ENCODE results near the gene ADAMTS18.
"Not testable (repeated sequence)": the region's sequence is repeated elsewhere in the genome, so short reads cannot be mapped to it uniquely, and the experiment has no call there.

ADAMTS18 gene, protein sequence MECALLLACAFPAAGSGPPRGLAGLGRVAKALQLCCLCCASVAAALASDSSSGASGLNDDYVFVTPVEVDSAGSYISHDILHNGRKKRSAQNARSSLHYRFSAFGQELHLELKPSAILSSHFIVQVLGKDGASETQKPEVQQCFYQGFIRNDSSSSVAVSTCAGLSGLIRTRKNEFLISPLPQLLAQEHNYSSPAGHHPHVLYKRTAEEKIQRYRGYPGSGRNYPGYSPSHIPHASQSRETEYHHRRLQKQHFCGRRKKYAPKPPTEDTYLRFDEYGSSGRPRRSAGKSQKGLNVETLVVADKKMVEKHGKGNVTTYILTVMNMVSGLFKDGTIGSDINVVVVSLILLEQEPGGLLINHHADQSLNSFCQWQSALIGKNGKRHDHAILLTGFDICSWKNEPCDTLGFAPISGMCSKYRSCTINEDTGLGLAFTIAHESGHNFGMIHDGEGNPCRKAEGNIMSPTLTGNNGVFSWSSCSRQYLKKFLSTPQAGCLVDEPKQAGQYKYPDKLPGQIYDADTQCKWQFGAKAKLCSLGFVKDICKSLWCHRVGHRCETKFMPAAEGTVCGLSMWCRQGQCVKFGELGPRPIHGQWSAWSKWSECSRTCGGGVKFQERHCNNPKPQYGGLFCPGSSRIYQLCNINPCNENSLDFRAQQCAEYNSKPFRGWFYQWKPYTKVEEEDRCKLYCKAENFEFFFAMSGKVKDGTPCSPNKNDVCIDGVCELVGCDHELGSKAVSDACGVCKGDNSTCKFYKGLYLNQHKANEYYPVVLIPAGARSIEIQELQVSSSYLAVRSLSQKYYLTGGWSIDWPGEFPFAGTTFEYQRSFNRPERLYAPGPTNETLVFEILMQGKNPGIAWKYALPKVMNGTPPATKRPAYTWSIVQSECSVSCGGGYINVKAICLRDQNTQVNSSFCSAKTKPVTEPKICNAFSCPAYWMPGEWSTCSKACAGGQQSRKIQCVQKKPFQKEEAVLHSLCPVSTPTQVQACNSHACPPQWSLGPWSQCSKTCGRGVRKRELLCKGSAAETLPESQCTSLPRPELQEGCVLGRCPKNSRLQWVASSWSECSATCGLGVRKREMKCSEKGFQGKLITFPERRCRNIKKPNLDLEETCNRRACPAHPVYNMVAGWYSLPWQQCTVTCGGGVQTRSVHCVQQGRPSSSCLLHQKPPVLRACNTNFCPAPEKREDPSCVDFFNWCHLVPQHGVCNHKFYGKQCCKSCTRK (N-terminal part only)

GRCh38 chr16:77434530-77435271 is at the start of gene ADAMTS18:
ADAMTS18 (minus strand) TSS chr16:77435034; CDS start chr16:77434695, 339 bp downstream.
- peak in 1 of 58 donors; percentile 9 for DNase-seq

- DNase-seq: no peak
Measured at GRCh38 chr16:77480681-77481315, 46.0 kb upstream of the ADAMTS18 start.

DNA sequence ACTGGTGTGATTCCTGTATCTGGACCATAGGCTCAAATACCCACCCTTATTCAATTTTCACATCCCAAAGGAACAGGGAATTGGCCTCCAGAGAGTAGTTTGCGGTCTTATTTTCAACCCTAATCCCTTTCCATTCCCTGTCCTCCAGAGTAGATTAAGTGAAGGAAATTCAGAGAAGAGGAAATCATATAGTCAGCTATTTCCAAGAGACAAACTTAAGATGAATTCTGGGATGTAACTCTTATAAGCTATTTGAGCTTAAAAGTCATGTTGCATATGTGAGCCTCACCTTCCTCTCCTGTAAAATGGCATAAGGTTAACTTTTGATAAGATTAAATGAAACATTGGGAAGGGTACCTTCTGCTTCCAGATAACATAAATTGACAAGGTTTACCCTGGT is 37.4 kb upstream of the ADAMTS18 start:
- DNase-seq: no peak

DNA sequence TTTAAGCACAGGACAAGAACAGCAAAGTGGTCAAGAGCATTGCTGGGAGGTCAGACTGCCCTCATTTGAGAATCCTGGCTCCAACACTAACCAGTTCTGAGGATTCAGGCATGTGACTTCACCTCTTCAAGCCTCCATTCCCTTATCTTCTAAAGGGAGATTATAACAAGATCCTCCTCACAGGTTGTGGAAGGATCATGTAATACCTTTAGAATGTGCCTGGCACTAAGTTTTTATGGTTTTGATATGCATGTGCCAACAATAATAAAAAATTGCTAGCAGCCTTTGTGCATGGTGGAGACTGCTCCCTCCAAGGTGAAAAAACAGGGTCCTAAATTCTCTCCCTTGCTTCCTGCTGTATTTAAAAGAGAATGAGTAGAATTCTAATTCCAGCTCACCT is 36.0 kb upstream of the ADAMTS18 start:
- no peak for DNase-seq

GRCh38 chr16:77469634-77470033 is 34.8 kb upstream of the ADAMTS18 start:
- peak in 1 of 58 donors; percentile 4 for DNase-seq

GRCh38 chr16:77468831-77469230 is 34.0 kb upstream of the ADAMTS18 start:
- DNase-seq: peak in 2 of 58 donors; percentile 5 to 16

- no peak for DNase-seq
Measured at GRCh38 chr16:77467821-77468335, 33.0 kb upstream of the ADAMTS18 start.

DNA sequence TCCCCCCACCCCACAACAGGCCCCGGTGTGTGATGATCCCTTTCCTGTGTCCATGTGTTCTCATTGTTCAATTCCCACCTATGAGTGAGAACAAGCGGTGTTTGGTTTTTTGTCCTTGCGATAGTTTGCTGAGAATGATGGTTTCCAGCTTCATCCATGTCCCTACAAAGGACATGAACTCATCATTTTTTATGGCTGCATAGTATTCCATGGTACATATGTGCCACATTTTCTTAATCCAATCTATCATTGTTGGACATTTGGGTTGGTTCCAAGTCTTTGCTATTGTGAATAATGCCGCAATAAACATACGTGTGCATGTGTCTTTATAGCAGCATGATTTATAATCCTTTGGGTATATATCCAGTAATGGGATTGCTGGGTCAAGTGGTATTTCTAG is 28.8 kb upstream of the ADAMTS18 start:
- DNase-seq: not testable (repeated sequence)

- DNase-seq: no peak
Measured at GRCh38 chr16:77462894-77463293, 28.1 kb upstream of the ADAMTS18 start.

DNA sequence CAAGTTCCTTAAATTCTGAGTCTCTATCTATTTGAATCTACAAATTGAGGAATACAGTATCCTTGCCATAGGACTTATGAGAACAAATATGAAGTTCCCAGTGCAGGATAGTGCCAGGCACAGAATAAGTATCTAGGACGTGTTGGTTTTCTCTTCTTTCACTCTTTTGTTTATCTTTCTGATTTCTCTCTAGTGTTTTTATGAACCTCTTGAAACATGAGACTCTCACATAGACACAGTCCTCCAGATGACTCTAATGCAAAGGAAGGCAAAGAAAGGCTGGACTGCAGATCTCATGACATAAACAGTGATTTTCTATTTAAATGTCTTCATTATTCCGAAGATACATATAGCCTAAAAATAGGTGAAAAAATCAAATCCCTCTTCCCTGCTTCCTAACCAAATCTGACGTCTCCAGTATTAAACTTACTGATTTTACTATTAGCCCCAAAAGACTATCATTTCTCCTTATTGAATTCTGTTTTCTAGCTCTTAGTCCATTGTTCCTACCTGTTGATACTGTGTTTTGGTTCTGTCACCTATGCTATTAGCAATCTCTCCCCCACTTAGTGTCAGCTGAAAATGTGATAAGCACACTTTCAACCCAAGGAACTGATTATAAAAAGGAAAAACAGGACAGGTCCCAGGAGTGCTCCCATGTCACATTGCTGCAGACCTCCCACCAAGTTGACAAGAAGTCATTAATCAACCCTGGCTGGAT is 24.9 kb upstream of the ADAMTS18 start:
- no peak for DNase-seq

GRCh38 chr16:77457046-77457445 is 22.2 kb upstream of the ADAMTS18 start:
- DNase-seq: no peak

GRCh38 chr16:77452243-77452642 is 17.4 kb upstream of the ADAMTS18 start:
- DNase-seq: no peak

DNA sequence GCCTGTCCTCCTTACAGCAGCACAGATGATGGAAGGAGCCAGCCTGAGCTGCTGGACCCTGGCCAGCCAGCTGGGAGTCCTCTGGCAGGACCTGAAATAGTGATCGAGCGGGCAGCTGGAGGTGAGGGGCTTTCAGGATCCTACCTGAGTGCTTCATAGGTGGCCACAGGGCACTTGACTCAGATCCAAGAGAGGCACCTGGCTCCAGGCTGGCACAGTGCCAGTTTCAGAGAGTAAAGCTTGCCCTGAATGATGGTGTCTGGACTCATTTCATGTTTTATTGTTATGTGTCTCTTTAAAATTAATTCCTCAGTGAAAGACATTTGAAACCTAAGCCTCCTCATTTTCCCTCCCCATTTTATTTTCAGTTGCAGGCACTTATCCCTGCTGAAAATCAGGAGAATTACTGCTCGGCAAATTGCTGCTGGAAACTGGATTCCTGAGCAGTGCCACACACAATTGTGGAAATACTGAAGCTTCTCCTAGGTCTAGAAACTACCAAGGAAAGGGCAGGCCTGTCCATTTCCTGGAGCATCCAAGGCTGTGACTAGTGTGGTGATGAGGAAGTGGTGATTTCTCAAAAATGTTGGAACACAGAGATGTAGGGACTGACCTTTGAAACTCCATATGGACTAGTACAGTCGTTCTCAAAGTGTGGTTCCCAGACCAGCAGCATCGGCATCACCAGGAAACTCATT is 16.1 kb upstream of the ADAMTS18 start:
- no peak for DNase-seq

DNA sequence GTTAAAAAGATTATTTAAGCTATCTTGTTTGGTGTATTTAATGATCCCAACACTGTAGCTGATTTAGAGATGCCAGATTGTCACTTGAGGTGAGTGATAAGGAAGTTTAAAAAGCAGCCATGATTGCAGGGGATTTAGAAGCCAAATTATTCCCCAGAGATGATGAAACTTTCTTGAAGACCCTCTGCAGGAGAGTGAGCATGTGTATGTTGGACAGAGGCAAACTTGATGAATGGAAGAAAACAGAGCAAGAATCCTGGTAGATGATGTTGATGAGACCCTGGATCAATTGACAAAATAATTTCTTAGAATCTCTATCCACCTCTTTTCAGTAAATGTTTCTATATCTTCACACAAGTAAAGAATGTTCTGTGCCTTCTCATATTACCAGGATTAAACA is 14.4 kb upstream of the ADAMTS18 start:
- no peak for DNase-seq

DNA sequence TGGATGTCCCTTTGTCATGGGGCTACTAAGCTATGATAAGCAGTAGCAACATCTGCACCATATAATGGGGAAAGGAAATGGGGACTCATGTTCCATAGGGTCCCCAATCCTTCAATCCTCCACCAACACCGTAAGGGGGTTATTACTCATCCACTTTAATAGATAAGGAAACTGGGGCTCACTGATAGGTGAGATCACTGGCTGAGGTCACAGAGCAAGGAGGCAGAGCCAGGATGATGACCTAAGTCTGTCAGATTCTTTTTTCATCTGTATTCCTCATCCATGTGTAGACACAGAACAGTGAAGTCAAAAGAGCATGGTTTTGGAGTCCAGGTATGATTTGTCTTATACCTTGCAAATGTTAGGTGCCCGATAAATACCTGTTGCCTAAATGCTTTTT is 10.5 kb upstream of the ADAMTS18 start:
- no peak for DNase-seq

DNA sequence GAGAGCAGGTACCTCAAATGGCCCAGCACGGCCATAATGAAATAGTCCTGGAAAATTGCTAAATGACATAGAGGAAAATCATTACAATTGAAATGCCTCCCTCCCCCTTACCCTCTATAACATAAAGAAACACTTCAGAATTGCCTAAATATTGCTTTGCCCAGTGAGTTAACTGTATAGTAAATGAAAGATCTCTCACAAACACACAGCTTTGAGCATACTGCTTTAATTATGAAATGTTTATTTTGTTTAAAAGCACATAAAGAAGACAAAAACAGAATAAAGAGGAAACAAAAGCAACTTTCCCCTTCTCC is 9.3 kb upstream of the ADAMTS18 start:
- no peak for DNase-seq

- DNase-seq: no peak
Measured at GRCh38 chr16:77443357-77444146, 8.7 kb upstream of the ADAMTS18 start.

GRCh38 chr16:77442078-77442477 is 7.2 kb upstream of the ADAMTS18 start:
- no peak for DNase-seq
